ENCODE data around the gene SIDT1.

GRCh38 chr3:113649174-113649845, 117.0 kb downstream of the SIDT1 start:
- TF ChIP-seq CTCF (IDR thresholded peaks at IDR 0.05): no peak
- no peak for TF ChIP-seq ATF2 (CRISPR knock-in tag; IDR thresholded peaks at IDR 0.05; ENCODE audit: borderline replicate concordance, low read depth)
- TF ChIP-seq NFE2L1 (CRISPR knock-in tag; IDR thresholded peaks at IDR 0.05): no peak
- no peak for TF ChIP-seq JUN (CRISPR knock-in tag; IDR thresholded peaks at IDR 0.05)
